GM10266 (cell line): Measurements from ENCODE around the gene ADCY10.

ENCODE experiments used
- DNase-seq: peaks from one replicate; pipeline ENCODE4 v3.0.0; 2012; ENCODE audit errors: extremely low spot score
- TF ChIP-seq, protein P1 (sequence below): IDR thresholded peaks from 2 replicates; pipeline ENCODE4 v1.5.1; 2012; ENCODE audit warnings: mild to moderate bottlenecking, low read depth; ENCODE audit not compliant: control insufficient read depth, insufficient read depth; ENCODE audit errors: missing control alignments

Gene ADCY10

GRCh38 chr1:167926486-167926997 lies 12.6 kb upstream of the ADCY10 start:
- DNase-seq, result no peak
- TF ChIP-seq, protein P1, sequence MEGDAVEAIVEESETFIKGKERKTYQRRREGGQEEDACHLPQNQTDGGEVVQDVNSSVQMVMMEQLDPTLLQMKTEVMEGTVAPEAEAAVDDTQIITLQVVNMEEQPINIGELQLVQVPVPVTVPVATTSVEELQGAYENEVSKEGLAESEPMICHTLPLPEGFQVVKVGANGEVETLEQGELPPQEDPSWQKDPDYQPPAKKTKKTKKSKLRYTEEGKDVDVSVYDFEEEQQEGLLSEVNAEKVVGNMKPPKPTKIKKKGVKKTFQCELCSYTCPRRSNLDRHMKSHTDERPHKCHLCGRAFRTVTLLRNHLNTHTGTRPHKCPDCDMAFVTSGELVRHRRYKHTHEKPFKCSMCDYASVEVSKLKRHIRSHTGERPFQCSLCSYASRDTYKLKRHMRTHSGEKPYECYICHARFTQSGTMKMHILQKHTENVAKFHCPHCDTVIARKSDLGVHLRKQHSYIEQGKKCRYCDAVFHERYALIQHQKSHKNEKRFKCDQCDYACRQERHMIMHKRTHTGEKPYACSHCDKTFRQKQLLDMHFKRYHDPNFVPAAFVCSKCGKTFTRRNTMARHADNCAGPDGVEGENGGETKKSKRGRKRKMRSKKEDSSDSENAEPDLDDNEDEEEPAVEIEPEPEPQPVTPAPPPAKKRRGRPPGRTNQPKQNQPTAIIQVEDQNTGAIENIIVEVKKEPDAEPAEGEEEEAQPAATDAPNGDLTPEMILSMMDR, result no peak

DNA sequence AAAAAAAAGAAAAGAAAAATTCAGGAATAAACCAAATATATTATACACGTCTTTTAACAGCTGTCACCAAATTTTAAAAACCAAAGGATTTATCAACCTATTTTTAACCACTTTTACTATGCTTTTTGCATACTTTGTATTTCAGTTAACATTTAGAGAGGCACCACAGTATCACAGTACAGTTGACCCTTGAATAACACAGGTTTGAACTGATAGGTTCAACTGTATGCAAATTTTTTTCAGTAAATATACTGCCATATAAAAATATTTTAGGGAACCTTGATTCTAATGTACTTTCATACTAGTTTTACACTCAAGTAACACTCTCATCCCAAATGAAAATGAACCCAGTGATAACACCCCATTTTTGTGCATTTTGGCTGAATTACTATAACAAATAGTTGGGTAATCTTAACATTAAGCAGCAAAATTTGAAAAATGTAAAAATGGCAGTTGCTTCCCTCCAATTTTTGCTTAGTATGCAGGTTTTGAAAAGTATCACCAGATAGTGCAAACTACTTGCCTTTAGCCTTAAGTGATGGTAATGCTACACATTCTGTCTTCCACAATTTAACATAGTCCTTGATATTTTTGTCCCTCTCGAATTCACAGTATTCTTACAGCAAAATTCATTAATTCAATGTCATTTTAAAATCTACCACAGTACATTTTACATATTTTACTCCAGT lies 10.8 kb upstream of the ADCY10 start:
- DNase-seq, result no peak
- TF ChIP-seq, protein P1, result no peak

GRCh38 chr1:167924102-167924501 lies 10.2 kb upstream of the ADCY10 start:
- TF ChIP-seq, protein P1, result no peak
- no peak for DNase-seq

DNA sequence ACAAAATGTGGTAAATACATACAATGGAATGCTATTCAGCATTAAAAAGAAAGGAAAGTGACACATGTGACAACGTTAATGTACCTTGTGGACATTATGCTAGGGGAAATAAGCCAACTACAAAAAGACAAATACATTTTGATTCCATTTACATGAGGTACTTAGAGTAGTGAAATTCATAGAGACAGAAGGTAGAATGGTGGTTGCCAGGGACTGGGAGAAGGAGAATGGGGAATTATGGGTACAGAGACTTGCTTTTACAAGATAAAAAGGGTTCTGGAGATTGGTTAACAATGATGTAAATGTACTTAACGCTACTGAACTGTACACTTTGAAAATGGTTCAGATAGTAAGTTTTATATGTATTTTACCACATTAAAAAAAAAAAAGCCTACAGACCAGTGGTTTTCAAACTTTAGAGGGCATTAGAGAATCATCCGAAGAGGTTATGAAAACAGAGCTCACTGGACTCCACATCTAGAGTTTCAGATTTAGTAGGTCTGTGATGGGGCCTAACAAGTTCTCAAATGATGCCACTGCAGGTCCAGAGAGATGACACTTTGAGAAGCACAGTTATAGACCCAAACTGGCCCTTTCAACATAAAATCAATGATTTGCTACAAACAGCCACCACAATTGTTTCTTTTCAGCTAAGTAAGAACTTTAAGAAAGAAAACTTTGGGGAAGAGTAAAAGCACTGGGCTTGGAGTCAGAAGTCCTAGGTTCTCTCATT lies 9.6 kb upstream of the ADCY10 start:
- TF ChIP-seq, protein P1, result no peak
- no peak for DNase-seq

DNA sequence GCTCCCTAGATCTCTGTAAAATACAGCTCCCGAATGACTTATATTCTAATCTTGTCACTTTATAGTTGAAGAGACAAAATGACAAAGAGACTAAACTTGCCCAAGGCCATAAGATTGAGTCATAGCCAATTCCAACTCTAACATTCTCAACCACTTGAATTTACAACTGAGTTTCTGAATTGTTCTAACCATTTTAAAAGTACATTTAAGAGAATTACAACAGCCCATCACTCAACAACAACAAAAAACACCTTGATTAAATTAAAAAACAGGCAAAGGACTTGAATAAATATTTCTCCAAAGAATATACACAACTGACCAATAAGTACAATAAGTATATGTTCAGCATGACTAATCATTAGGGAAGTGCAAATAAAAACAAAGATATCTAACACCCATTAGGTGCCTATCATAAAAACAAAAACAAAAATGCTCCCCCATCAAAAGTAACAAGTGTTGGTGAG lies 8.7 kb upstream of the ADCY10 start:
- no peak for DNase-seq
- TF ChIP-seq, protein P1, result no peak

DNA sequence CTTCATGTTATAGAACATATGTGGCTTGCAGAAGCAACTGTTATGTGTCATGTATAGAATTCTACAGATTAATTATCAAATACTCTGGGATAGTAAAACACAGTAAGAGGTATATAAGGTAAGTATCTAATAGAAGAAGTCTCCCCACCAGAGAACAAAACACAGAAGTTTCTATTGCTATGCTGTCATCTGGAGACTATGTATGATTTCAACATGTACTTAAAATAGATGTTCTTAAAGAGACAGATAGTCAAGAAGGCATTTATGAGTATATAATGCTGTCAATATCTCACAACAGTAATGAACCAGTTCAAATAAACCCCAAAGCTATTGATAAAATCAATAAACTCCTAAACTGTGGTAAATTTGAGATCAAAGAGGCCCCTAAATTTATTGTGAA lies 8.1 kb upstream of the ADCY10 start:
- peak; percentile 30 for DNase-seq
- TF ChIP-seq, protein P1, result no peak
